Activated CD4-positive, alpha-beta T cell treated with anti-CD3 and anti-CD28 coated beads, Interleukin-2, amount 50 U/mL, for 24 hours (primary cell): ENCODE measurements around the gene TXLNA.

ENCODE experiments used
- DNase-seq, 2 donors: peaks; one replicate each; pipeline ENCODE4 v3.0.0-alpha.2; 2020; ENCODE audit warnings: low read depth in 1 of 2, low spot score in 1 of 2

TXLNA gene

DNA sequence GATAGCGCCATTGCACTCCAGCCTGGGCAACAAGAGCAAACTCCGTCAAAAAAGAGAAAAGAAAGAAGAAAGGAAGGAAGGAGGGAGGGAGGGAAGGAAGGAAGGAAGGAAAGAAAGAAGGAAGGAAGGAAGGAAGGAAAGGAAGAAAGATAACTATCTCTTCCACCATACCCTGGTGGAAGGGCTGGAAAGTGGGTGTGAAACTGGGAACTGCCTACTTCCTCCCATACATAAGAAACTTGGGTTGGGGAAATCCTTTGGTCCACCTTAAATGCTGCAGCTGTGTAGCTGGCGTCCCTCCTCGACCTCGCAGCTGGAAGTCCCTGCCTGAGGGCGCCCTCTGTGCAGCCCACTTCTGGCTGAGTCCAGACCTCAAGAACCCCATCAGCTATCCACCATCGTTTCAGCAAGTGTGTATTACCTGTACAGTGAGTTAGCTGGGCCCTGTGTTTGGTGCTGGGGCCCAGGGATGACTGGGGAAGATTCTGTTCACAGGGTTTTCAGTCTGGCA is 62.9 kb downstream of the TXLNA start:
- DNase-seq = no peak

DNA sequence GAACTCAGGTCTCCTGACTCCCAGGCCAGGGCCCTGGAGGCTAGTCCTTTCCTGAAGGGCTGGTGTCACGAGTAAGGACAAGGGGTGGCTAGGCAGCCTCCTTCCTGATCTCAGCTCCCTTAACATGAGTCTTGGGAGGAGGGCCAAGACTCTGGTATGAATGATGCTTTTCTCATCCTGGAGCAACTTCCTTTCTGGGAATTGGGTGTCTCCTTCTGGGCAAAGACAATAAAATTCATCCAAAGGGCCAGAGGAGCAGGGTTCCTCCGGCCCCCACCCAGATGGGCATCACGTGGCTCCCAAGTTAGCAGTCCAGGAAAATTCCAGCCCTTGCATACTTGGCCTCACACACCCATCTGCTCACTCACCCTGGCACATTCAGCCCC is 67.4 kb downstream of the TXLNA start, which contains the start of gene FAM167B:
FAM167B (plus strand) TSS at position 335 of the 386 bp plus-strand sequence. CDS start 200 bp downstream, outside the sequence.
- DNase-seq = no peak

DNA sequence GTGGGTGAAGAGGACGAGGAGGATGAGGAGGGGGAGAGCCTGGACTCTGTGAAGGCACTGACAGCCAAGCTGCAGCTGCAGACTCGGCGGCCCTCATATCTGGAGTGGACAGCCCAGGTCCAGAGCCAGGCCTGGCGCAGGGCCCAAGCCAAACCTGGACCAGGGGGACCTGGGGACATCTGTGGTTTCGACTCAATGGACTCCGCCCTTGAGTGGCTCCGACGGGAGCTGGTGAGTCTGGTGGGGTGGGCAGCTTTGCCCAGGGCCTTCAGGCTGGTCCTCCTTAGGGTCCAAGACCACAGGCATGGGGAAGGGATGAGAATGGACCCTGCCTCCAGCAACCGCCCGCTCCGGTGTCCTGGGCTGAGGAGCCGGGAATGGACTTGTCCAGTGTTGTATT is 68.0 kb downstream of the TXLNA start:
- DNase-seq = no peak
